Measurements from ENCODE around the gene GFY.
"Not testable (repeated sequence)": the region's sequence is repeated elsewhere in the genome, so short reads cannot be mapped to it uniquely, and the experiment has no call there.

The GFY gene

GRCh38 chr19:49455773-49456172 lies 30.6 kb downstream of the GFY start:
- intact Hi-C loops (cut with DNase I): no loop called here
- no peak for DNase-seq

GRCh38 chr19:49456326-49456725 lies 31.1 kb downstream of the GFY start:
- no peak for DNase-seq
- intact Hi-C loops (cut with DNase I): no loop called here

GRCh38 chr19:49458567-49458903 lies 33.3 kb downstream of the GFY start:
- intact Hi-C loops (cut with DNase I): no loop called here
- no peak for DNase-seq

GRCh38 chr19:49459388-49459787 lies 34.2 kb downstream of the GFY start:
- intact Hi-C loops (cut with DNase I): no loop called here
- DNase-seq: no peak

GRCh38 chr19:49461130-49461529 lies 35.9 kb downstream of the GFY start:
- DNase-seq; intact Hi-C loops (cut with DNase I): not testable (repeated sequence)

GRCh38 chr19:49461656-49462055 lies 36.5 kb downstream of the GFY start:
- intact Hi-C loops (cut with DNase I): no loop called here
- DNase-seq: no peak

- intact Hi-C loops (cut with DNase I): no loop called here
- no peak for DNase-seq
Observed at GRCh38 chr19:49462492-49462891, 37.3 kb downstream of the GFY start.

- intact Hi-C loops (cut with DNase I): no loop called here
- DNase-seq: no peak
Observed at GRCh38 chr19:49463960-49464740, 39.0 kb downstream of the GFY start.

- DNase-seq: no peak
- intact Hi-C loops (cut with DNase I): no loop called here
Observed at GRCh38 chr19:49465371-49465770, 40.2 kb downstream of the GFY start.

GRCh38 chr19:49468199-49468598 lies 43.0 kb downstream of the GFY start:
- no peak for DNase-seq
- intact Hi-C loops (cut with DNase I): no loop called here

- intact Hi-C loops (cut with DNase I): no loop called here
- peak in 1 of 42 donors; percentile 22 for DNase-seq
Observed at GRCh38 chr19:49468746-49469447, 43.7 kb downstream of the GFY start.

GRCh38 chr19:49469828-49470614 lies 44.8 kb downstream of the GFY start:
- intact Hi-C loops (cut with DNase I): no loop called here
- DNase-seq: no peak

- DNase-seq: no peak
- intact Hi-C loops (cut with DNase I): no loop called here
Observed at GRCh38 chr19:49470615-49470978, 45.4 kb downstream of the GFY start.

GRCh38 chr19:49472936-49473335 lies 47.7 kb downstream of the GFY start:
- DNase-seq: no peak
- intact Hi-C loops (cut with DNase I): no loop called here

- intact Hi-C loops (cut with DNase I); DNase-seq: not testable (repeated sequence)
Observed at GRCh38 chr19:49473501-49473867, 48.3 kb downstream of the GFY start.

- intact Hi-C loops (cut with DNase I): loop anchor here (2.0 kb wide), 1 partner anchor 73 kb away; no protein-coding TSS in a partner anchor
- peak; percentile 24 to 85 (median 65) for DNase-seq
Observed at GRCh38 chr19:49473868-49474541, 48.8 kb downstream of the GFY start, which contains the start of gene FLT3LG. Gene FLT3LG, plus strand, starts transcription at chr19:49474215. Its CDS starts 425 bp downstream, at chr19:49474640.

- no peak for DNase-seq
- intact Hi-C loops (cut with DNase I): loop anchor here (2.0 kb wide), 1 partner anchor 72 kb away; no protein-coding TSS in a partner anchor
Observed at GRCh38 chr19:49474542-49474924, 49.3 kb downstream of the GFY start.

GRCh38 chr19:49475191-49475917 lies 50.2 kb downstream of the GFY start:
- intact Hi-C loops (cut with DNase I): loop anchor here (2.0 kb wide), 1 partner anchor 71 kb away; no protein-coding TSS in a partner anchor
- DNase-seq: no peak
